Gastrocnemius medialis (tissue), 4 donors: Measurements from ENCODE around the gene PRKAG1. TPM values are rescaled to one million over a fixed set of nuclear protein-coding genes. Genes with fewer than 3 reads are reported as not detected.

Experiments
- ATAC-seq, 2 donors: fragments of 150-250 bp; one replicate each; pipeline ENCODE4 v1.9.1; 2016
- DNase-seq, 2 donors: peaks; one replicate each; pipeline ENCODE4 v3.0.0-alpha.2; 2019
- H3K27ac ChIP-seq, 4 donors: fragments of 200-600 bp; sonication (generic); 1 replicate in 1 of 4; 2 replicates in 3 of 4; pipeline ENCODE4 v1.5.1; 2016 to 2018; ENCODE audit warnings: mild to moderate bottlenecking in 2 of 4, moderate library complexity in 1 of 4
- H3K27me3 ChIP-seq, 3 donors: fragments of 200-600 bp; sonication (generic) in 2 of 3; 1 replicate in 1 of 3; 2 replicates in 2 of 3; pipeline versions ENCODE4 v1.5.1 to v1.6.0; 2016 to 2019; ENCODE audit warnings: mild to moderate bottlenecking in 1 of 3, moderate library complexity in 1 of 3
- H3K36me3 ChIP-seq, 2 donors: fragments of 200-600 bp; sonication (generic) in 1 of 2; one replicate each; pipeline ENCODE4 v1.5.1; 2017 to 2018
- H3K4me1 ChIP-seq, 2 donors: fragments of 200-600 bp; sonication (generic) in 1 of 2; one replicate each; pipeline ENCODE4 v1.5.1; 2016 to 2017; ENCODE audit warnings: mild to moderate bottlenecking in 2 of 2
- H3K4me3 ChIP-seq, 4 donors: fragments of 200-600 bp; sonication (generic) in 3 of 4; 1 replicate in 1 of 4; 2 replicates in 3 of 4; pipeline ENCODE4 v1.5.1; 2016 to 2019; ENCODE audit warnings: mild to moderate bottlenecking in 2 of 4
- H3K9me3 ChIP-seq, 3 donors: fragments of 200-600 bp; sonication (generic) in 2 of 3; 1 replicate in 1 of 3; 2 replicates in 2 of 3; pipeline ENCODE4 v1.5.1; 2016 to 2019
- POLR2A ChIP-seq, 2 donors: fragments of 450-650 bp; IDR thresholded peaks; one replicate each; pipeline ENCODE4 v1.6.1; 2017; ENCODE audit warnings: antibody characterized with exemption in 2 of 2, mild to moderate bottlenecking in 2 of 2, moderate library complexity in 2 of 2
- in situ Hi-C, 4 donors: fragments of 200-750 bp; cut with MboI; loops; one replicate each; pipeline versions ENCODE4 v1.15.0 to v1.8.0; 2017; ENCODE audit warnings: low sequenced_read_pairs in 4 of 4
- intact Hi-C: fragments of 100-400 bp; cut with DNase I; formaldehyde crosslinking; loops from one replicate; pipeline ENCODE4 v1.15.1; 2023; ENCODE audit warnings: low total_unique reads
- total RNA-seq, 4 donors: library from RNA; depleted of rRNA; stranded (reverse); fragments of >200 nt; gene quantifications; one replicate each; pipeline versions ENCODE4 v1.1.0 to v1.2.3, GENCODE V29; 2016
- TF ChIP-seq, protein P1 (sequence below), 5 experiments: fragments of 450-650 bp in 3 of 5; fragments of 200-600 bp in 2 of 5; sonication (generic) in 2 of 5; IDR thresholded peaks in 4 of 5; conservative IDR thresholded peaks in 1 of 5; 1 replicate in 4 of 5; 2 replicates in 1 of 5; pipeline ENCODE4 v1.5.1; 2016 to 2019; ENCODE audit warnings: antibody characterized with exemption in 5 of 5, mild to moderate bottlenecking in 3 of 5, moderate library complexity in 3 of 5

The PRKAG1 gene
- total RNA-seq, 4 donors from 2014 or later = 67.4 to 97.7 (median 83.9) TPM

DNA sequence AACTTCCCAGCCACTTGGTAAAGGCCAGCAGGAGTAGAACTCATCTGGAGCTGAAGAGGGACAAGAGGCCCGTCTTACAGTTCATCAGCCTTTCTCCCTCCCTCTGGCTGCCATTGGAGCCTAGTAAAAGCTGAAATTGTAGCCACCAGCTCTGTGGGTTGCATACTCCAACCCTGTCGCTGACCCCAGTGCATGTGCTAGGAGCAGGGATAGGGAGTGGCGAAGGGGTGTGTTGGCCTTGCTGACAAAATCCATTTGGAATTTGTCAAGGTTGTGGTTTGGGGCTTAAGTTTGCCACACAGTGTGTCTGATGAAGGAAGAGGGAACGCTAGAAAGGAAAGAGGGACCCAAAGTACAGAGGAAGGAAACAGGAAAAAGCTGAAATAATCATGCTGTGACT lies 57.2 kb downstream of the PRKAG1 start:
- Histone ChIP-seq H3K4me3 (no peak overlapping the region), H3K9me3 (no peaks in the 10 kb centered on the region), H3K4me1 (peaks cover 9 to 10% of the 10 kb centered on the region in 2 donors), H3K27me3 (peaks cover 0 to 5% (median 4%) of the 10 kb centered on the region in 3 donors), H3K27ac (no peak overlapping the region), H3K36me3 (no peaks in the 10 kb centered on the region)
- TF ChIP-seq, protein P1, sequence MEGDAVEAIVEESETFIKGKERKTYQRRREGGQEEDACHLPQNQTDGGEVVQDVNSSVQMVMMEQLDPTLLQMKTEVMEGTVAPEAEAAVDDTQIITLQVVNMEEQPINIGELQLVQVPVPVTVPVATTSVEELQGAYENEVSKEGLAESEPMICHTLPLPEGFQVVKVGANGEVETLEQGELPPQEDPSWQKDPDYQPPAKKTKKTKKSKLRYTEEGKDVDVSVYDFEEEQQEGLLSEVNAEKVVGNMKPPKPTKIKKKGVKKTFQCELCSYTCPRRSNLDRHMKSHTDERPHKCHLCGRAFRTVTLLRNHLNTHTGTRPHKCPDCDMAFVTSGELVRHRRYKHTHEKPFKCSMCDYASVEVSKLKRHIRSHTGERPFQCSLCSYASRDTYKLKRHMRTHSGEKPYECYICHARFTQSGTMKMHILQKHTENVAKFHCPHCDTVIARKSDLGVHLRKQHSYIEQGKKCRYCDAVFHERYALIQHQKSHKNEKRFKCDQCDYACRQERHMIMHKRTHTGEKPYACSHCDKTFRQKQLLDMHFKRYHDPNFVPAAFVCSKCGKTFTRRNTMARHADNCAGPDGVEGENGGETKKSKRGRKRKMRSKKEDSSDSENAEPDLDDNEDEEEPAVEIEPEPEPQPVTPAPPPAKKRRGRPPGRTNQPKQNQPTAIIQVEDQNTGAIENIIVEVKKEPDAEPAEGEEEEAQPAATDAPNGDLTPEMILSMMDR (IDR thresholded peaks at IDR 0.05 in 4 of 5, conservative IDR thresholded peaks at IDR 0.05 in 1 of 5) = no peak
- no peak for TF ChIP-seq POLR2A (IDR thresholded peaks at IDR 0.05)
- intact Hi-C loops (no loop called here), in situ Hi-C loops (no loop called here)
- DNase-seq (no peak), ATAC-seq (no peak)

DNA sequence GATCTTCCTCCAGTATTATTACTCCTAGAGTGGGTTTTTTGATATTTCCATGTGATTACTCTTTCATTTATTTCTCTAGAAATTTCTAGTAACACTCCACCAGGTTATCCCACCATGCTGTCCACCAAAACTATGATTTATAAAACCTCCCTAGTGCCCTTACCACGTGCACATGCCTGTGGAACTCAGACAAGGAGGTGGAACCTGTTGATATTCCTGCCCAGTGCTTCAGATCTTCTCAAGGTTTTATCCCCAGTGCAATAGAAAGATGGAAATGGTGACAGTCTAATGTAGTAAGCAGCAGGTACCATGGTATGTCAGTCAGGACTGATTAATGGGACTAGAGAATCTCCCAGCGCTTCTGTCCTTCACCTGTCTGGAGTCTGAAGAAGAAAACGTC lies 57.7 kb downstream of the PRKAG1 start:
- in situ Hi-C loops (no loop called here), intact Hi-C loops (no loop called here)
- TF ChIP-seq POLR2A (IDR thresholded peaks at IDR 0.05) = no peak
- TF ChIP-seq, protein P1 (IDR thresholded peaks at IDR 0.05 in 4 of 5, conservative IDR thresholded peaks at IDR 0.05 in 1 of 5) = no peak

DNA sequence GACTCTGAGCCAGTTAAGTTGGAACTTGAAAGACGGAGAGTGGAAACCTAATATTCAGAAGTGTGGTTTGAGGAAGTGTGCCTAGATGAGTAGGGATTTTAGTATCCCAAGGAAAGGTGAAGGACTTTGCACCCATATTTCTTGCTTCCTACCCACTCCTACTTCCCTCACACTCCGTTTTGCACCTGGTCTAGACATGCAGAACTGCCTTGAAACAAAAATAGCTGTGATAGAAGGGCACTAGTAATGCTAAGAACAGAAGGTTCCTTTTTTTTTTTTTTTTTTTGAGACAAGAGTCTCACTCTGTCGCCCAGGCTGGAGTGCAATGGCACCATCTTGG lies 60.6 kb downstream of the PRKAG1 start:
- H3K9me3 ChIP-seq = no peaks in the 10 kb centered on the region
- peak overlapping the region in 1 of 4 donors; percentile 81 for H3K27ac ChIP-seq
- ATAC-seq (no peak), DNase-seq (no peak)
- intact Hi-C loops (no loop called here), in situ Hi-C loops (no loop called here)
- no peak for TF ChIP-seq POLR2A (IDR thresholded peaks at IDR 0.05)
- TF ChIP-seq, protein P1 (IDR thresholded peaks at IDR 0.05 in 4 of 5, conservative IDR thresholded peaks at IDR 0.05 in 1 of 5) = no peak
- peaks cover 0 to 5% (median 4%) of the 10 kb centered on the region in 3 donors for H3K27me3 ChIP-seq
- H3K4me1 ChIP-seq = peaks cover 15 to 16% of the 10 kb centered on the region in 2 donors
- peak overlapping the region; percentile 86 to 100 (median 88) for H3K4me3 ChIP-seq
- no peaks in the 10 kb centered on the region for H3K36me3 ChIP-seq

More for the DNA sequence above, 57.7 kb downstream of the PRKAG1 start:
- Histone ChIP-seq H3K4me3 (no peak overlapping the region), H3K4me1 (peaks cover 14 to 15% of the 10 kb centered on the region in 2 donors), H3K27me3 (peaks cover 0 to 5% (median 4%) of the 10 kb centered on the region in 3 donors), H3K36me3 (no peaks in the 10 kb centered on the region), H3K27ac (no peak overlapping the region), H3K9me3 (no peaks in the 10 kb centered on the region)
- DNase-seq = no peak
- ATAC-seq = no peak

GRCh38 chr12:48957141-48958048 lies 61.2 kb downstream of the PRKAG1 start, which contains the start of gene ARF3:
Gene ARF3 (minus strand): TSS chr12:48957487. CDS start chr12:48941095, 16,392 bp downstream.
- in situ Hi-C loops (no loop called here), intact Hi-C loops (no loop called here)
- DNase-seq (peak; percentile 82 to 83), ATAC-seq (peak; percentile 89 to 92)
- Histone ChIP-seq H3K27ac (peak within 1 kb of the TSS; percentile 58 to 81 (median 74)), H3K4me1 (peaks cover 15 to 16% of the 10 kb centered on the region in 2 donors), H3K27me3 (peaks cover 0 to 4% (median 0%) of the 10 kb centered on the region in 3 donors), H3K36me3 (no peaks in the 10 kb centered on the region), H3K4me3 (peak within 1 kb of the TSS; percentile 86 to 100 (median 88)), H3K9me3 (no peaks in the 10 kb centered on the region)
- TF ChIP-seq POLR2A (IDR thresholded peaks at IDR 0.05) = peak; percentile 41 to 43
- TF ChIP-seq, protein P1 (IDR thresholded peaks at IDR 0.05 in 4 of 5, conservative IDR thresholded peaks at IDR 0.05 in 1 of 5) = no peak
